Aorta (tissue), 5 donors: ENCODE data around the gene AIDA. TPM values are rescaled to one million over a fixed set of nuclear protein-coding genes. Genes with fewer than 3 reads are reported as not detected.

Experiments used
- ATAC-seq: fragments of 200-7000 bp; cut with Tn5 transposase; one replicate; pipeline ENCODE4 v1.9.1; 2022; ENCODE audit warnings: moderate library complexity; ENCODE audit not compliant: low FRiP score
- DNase-seq, 2 donors: peaks; one replicate each; pipeline ENCODE4 v3.0.0-alpha.2; 2020
- H3K27ac ChIP-seq, 2 donors: one replicate each; pipeline ENCODE4 v1.5.1; 2013; ENCODE audit warnings: low read length in 2 of 2, mild to moderate bottlenecking in 2 of 2, moderate library complexity in 2 of 2, control low read depth in 1 of 2, inconsistent platforms in 1 of 2, low read depth in 1 of 2
- H3K27me3 ChIP-seq, 2 donors: one replicate each; pipeline ENCODE4 v1.6.1; 2013; ENCODE audit warnings: control low read depth in 1 of 2, low read length in 1 of 2, mild to moderate bottlenecking in 1 of 2, moderate library complexity in 1 of 2; ENCODE audit not compliant: insufficient read depth in 2 of 2, control insufficient read depth in 1 of 2
- H3K36me3 ChIP-seq, 2 donors: one replicate each; pipeline ENCODE4 v1.6.1; 2013; ENCODE audit warnings: control low read depth in 1 of 2, low read length in 1 of 2, mild to moderate bottlenecking in 1 of 2; ENCODE audit not compliant: insufficient read depth in 2 of 2, control insufficient read depth in 1 of 2
- H3K4me1 ChIP-seq, 2 donors: one replicate each; pipeline ENCODE4 v1.6.1; 2013; ENCODE audit warnings: low read length in 2 of 2, control low read depth in 1 of 2, mild to moderate bottlenecking in 1 of 2, moderate library complexity in 1 of 2; ENCODE audit not compliant: insufficient read depth in 2 of 2, control insufficient read depth in 1 of 2
- H3K4me3 ChIP-seq, 2 donors: one replicate each; pipeline ENCODE4 v1.5.1; 2013; ENCODE audit warnings: low read length in 2 of 2, control low read depth in 1 of 2, mild to moderate bottlenecking in 1 of 2
- H3K9me3 ChIP-seq: one replicate; pipeline ENCODE4 v1.6.1; 2013; ENCODE audit warnings: mild to moderate bottlenecking, low read length; ENCODE audit not compliant: control insufficient read depth
- WGBS, 2 donors: extraction: QIAGEN DNeasy Blood & Tissue Kit; methylation state at CpG; one replicate each; pipeline ENCODE4 v1.1.7; 2013; 5-methylcytosine and 5-hydroxymethylcytosine counted together
- intact Hi-C, 2 donors: fragments of 100-400 bp; cut with DNase I; formaldehyde crosslinking; loops; one replicate each; pipeline versions ENCODE4 v1.14.2 to v1.15.0; 2022
- long read RNA-seq, 2 donors: library from polyadenylated mRNA; unstranded; transcript quantifications; one replicate each; pipeline ENCODE4 v2.0.0, GENCODE V29; 2020 to 2021
- polyA plus RNA-seq, 2 donors: library from polyadenylated mRNA; stranded (reverse); fragments of 200-250 nt; gene quantifications; one replicate each; pipeline ENCODE4 v1.2.3, GENCODE V29; 2013
- total RNA-seq, 2 donors: library from RNA; stranded (reverse); fragmentation: NEBNext Ultra II Directional; extraction: Animal tissue kit (Norgen Biotek cat#: 25700); gene quantifications; one replicate each; pipeline ENCODE4 v1.2.1, GENCODE V29; 2021
- donor health status: healthy with polysubstance abuse.
- donor health status: Bipolar disorder and iron deficiency.
- donor health status: DM: no; HTN: no; CAD: no.
- donor health status: DM: no; HTN: no; CAD: no.
- donor health status: DM: yes; HTN: yes; CAD: no.

The AIDA gene
- 10 to 100 TPM; 85.4 to 86.2 TPM for total RNA-seq
- polyA plus RNA-seq = 100 to 1,000 TPM in 1 of 2 donors, 10 to 100 TPM in 1; 73.0 to 137 TPM
- long read RNA-seq, donor 1, transcript AIDA-201 (10 exons, 3,008 nt) = major isoform, 17 of 35 reads
- long read RNA-seq, donor 1, partial matches to known transcripts = 5 of 35 reads
- long read RNA-seq, donor 1, other reads (novel, unspliced or antisense) = 13 of 35 reads
- long read RNA-seq, donor 2, transcript AIDA-201 (10 exons, 3,008 nt) = major isoform, 34 of 42 reads
- long read RNA-seq, donor 2, partial matches to known transcripts = 2 of 42 reads
- long read RNA-seq, donor 2, other reads (novel, unspliced or antisense) = 6 of 42 reads

GRCh38 chr1:222712253-222713090, at the start of gene AIDA, which contains the start of gene BROX:
AIDA (minus strand) TSS chr1:222712491; CDS start chr1:222712317, 174 bp downstream.
BROX (plus strand) TSS chr1:222712564; CDS start chr1:222715700, 3,136 bp downstream.
- H3K9me3 ChIP-seq = no peaks in the 10 kb centered on the region
- peak within 1 kb of the TSS; percentile 95 for H3K4me3 ChIP-seq
- peak; percentile 97 to 99 for DNase-seq
- H3K27ac ChIP-seq = peak within 1 kb of the TSS; percentile 58 to 97
- no peaks in the 10 kb centered on the region for H3K4me1 ChIP-seq
- no peaks in the 10 kb centered on the region for H3K27me3 ChIP-seq
- intact Hi-C loops = loop anchor here (10.0 kb wide), 2 partner anchors 68 to 248 kb away; no protein-coding TSS in a partner anchor
- WGBS, 2 donors = 2% methylated on average over 48 to 56 of the region's 62 CpGs
- peak; percentile 98 for ATAC-seq
- H3K36me3 ChIP-seq = no peaks in the 10 kb centered on the region

DNA sequence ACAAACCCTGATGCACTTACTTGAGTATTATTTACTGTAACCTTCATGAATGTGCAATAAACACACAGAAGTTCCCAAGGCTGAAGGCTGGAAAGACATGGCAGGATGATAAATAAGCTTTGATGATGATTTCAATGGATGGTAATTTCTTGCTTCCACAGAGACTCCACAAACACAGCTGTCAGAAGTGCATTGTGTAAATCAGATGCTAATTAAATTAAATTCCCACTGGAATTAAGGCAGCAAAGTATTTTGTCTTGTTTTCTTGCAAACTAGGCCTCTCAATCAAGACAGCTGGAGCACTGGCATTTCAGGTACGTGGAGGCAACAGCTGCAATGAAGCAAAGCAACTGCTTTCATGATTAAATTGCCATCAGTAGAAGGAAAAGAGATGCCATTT, 48.8 kb upstream of the AIDA start:
- no peaks in the 10 kb centered on the region for H3K36me3 ChIP-seq
- ATAC-seq (no peak), DNase-seq (no peak)
- H3K4me1 ChIP-seq = no peaks in the 10 kb centered on the region
- no peaks in the 10 kb centered on the region for H3K9me3 ChIP-seq
- no peaks in the 10 kb centered on the region for H3K27me3 ChIP-seq
- 94 to 96% methylated on average over 1 of the region's 1 CpG for WGBS, 2 donors
- H3K27ac ChIP-seq = no peak overlapping the region
- intact Hi-C loops = no loop called here
- H3K4me3 ChIP-seq = no peak overlapping the region

DNA sequence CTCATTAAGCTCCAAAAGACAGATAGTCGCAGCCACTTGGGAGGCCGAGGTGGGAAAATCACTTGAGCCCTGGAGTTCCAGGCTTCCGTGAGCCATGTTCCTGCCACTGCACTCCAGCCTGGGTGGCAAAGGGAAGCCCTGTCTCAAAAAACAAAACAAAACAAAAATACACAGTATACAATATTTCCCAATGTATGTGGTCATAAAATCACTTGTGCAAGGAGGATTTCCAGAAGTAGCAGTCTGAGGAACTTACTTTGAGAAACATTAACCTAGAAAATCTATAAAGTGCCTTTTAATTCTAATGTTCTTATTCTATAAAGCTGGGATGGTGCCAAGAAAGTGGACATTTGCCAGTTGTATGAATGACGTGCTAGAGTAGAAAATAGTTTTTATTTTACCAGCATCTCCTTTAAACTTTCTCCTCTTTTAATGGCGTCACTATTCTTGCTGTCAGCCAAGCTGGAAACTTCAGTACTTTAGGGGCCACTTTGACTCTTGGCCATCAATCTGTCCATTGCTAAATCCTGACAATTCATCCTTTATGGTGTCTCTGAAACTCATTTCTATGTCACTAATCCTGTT, 47.3 kb upstream of the AIDA start:
- H3K36me3 ChIP-seq = no peaks in the 10 kb centered on the region
- ATAC-seq = no peak
- peaks cover 0 to 3% of the 10 kb centered on the region in 2 donors for H3K4me1 ChIP-seq
- no peak overlapping the region for H3K27ac ChIP-seq
- intact Hi-C loops = no loop called here
- 74 to 75% methylated on average over 5 of the region's 5 CpGs for WGBS, 2 donors
- no peak for DNase-seq
- no peaks in the 10 kb centered on the region for H3K9me3 ChIP-seq
- no peaks in the 10 kb centered on the region for H3K27me3 ChIP-seq
- H3K4me3 ChIP-seq = no peak overlapping the region

DNA sequence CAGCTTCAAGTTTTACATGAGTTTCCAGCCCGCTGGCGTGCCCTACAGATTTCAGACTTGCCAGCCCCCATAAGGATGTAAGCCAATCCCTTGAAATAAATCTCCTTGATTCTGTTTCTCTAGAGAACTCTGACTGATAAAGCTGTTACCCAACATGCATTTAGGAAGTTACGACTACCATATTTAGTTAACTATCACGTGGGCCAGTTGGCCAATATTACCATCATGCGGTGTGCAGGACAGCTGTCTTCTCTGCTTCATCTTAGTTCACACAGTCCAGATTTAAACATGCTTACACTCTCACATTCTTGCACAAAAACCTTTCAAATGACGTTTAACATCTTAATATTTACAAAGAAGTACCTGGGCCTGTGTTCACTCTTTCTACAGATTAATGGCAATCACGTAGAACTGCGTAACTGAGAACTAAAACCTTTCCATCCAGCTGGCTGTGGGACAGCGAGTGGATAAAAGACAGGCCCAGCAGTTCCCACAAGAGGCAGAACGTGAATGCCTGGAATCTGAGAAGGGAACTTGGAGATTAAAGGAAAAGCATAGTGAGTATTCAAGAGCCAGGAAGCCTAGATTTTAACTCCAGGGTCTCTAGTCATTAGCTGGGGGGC, 45.5 kb upstream of the AIDA start:
- peak overlapping the region in 1 of 2 donors; percentile 52 for H3K27ac ChIP-seq
- intact Hi-C loops = no loop called here
- H3K4me1 ChIP-seq = peaks cover 2 to 3% of the 10 kb centered on the region in 2 donors
- peak in 1 of 2 donors; percentile 50 for DNase-seq
- H3K4me3 ChIP-seq = no peak overlapping the region
- ATAC-seq = peak; percentile 65
- H3K36me3 ChIP-seq = no peaks in the 10 kb centered on the region
- no peaks in the 10 kb centered on the region for H3K27me3 ChIP-seq
- no peaks in the 10 kb centered on the region for H3K9me3 ChIP-seq
- WGBS, 2 donors = 21 to 23% methylated on average over 10 of the region's 10 CpGs

DNA sequence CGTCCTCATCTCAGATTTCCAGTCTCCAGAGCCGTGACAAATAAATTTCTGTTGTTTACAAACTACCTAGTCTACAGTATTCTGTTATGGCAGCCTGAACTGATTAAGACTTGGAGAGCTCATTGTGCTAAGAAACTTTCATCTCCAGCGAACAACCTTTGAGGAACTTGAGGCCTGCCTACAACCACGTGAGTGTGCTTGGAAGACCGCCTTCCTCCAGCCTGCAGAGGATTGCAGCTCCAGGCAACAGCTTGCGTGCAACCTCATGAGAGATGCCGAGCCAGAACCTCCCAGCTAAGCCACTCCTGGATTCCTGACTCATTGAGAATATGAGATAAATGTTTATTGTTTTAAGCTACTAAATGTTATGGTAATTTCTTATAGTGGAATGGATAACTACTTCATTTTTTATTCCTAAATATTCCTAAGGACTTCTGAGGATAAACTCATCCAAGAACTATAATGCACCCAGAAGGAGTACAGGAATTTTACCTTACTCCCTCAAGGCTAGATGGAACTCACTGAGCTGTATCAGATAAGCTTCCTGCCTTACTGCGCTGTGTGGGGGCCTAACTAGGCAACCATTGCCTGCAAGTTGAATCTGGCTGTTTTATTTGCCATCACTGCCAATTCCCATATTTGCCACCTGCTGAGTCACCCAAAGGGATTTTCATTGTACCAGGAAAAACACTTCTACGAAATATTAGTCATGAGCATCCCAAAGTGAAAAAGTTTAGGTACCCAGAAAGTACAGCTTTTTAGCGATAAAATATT, 42.3 kb upstream of the AIDA start:
- peak; percentile 82 to 91 for DNase-seq
- H3K4me3 ChIP-seq = no peak overlapping the region
- 10 to 16% methylated on average over 10 of the region's 10 CpGs for WGBS, 2 donors

DNA sequence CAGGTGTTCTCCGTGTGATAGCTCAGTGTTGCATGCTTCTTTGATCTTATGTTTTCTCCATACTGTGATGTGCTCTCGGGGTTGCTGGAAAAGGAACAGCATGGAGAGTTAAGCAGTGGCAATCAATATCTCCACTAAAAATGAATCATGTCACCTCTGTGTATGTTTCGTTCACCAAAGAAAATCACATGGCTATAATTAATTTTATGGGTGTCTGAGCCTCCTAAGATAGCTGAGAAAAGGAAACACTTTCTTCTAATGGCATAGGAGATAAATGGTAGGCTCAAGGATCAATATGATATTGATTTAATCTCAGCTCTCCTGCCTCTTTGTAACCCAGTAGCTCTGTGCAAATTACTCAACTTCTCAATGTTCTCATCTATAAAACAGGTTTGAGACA, 39.0 kb upstream of the AIDA start:
- intact Hi-C loops = no loop called here
- Histone ChIP-seq H3K4me1 (peaks cover 2 to 3% of the 10 kb centered on the region in 2 donors), H3K9me3 (no peaks in the 10 kb centered on the region), H3K27me3 (no peaks in the 10 kb centered on the region), H3K27ac (no peak overlapping the region), H3K4me3 (no peak overlapping the region), H3K36me3 (no peaks in the 10 kb centered on the region)
- no peak for DNase-seq
- WGBS, 2 donors = 92 to 93% methylated on average over 3 of the region's 3 CpGs
- ATAC-seq = no peak

More for the DNA sequence above, 42.3 kb upstream of the AIDA start:
- H3K9me3 ChIP-seq = no peaks in the 10 kb centered on the region
- peak; percentile 86 for ATAC-seq
- H3K4me1 ChIP-seq = peaks cover 2 to 3% of the 10 kb centered on the region in 2 donors
- H3K27ac ChIP-seq = peak overlapping the region in 1 of 2 donors; percentile 88
- H3K27me3 ChIP-seq = no peaks in the 10 kb centered on the region
- no peaks in the 10 kb centered on the region for H3K36me3 ChIP-seq
- intact Hi-C loops = no loop called here

DNA sequence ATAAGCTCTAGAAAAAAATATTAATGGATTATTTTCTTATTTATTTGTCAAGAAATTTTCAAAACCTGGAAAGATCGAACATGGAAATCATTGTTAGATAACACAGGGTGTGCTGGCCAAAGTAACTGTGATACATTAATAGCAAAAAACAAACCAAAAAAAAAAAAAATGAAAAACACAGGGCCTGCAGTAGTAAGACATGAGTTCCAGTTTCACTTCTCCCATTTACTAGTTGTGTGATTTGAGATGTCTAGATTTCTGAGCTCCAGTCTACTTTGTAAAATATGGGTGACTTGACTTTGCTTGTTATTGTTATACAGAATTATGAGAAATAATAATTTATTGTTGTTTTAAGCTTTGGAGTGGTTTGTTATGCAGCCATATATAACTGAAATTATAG, 38.4 kb upstream of the AIDA start:
- Histone ChIP-seq H3K27ac (no peak overlapping the region), H3K4me1 (peaks cover 2 to 3% of the 10 kb centered on the region in 2 donors), H3K27me3 (no peaks in the 10 kb centered on the region), H3K9me3 (no peaks in the 10 kb centered on the region), H3K36me3 (no peaks in the 10 kb centered on the region), H3K4me3 (no peak overlapping the region)
- intact Hi-C loops = no loop called here
- ATAC-seq (no peak), DNase-seq (no peak)
- 87 to 91% methylated on average over 1 of the region's 1 CpG for WGBS, 2 donors

DNA sequence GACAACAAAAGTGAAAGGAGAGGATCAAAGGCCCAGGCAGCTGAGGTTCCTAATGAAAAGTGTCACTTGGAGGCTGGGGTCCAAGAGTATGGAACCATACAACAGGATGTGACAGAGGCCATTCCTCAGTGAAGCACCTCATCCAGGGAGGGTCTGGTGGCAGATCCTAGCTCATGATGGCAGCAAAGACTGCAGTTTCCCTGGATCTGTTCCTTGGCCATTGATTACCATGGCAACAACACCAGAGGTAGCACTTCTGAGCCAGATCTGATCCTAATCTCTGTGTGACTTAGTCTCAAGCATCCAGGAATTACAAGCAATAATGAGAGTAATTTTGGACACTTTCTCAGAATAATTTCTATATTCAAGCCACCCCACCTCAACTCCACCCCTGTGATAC, 37.6 kb upstream of the AIDA start:
- intact Hi-C loops = no loop called here
- Histone ChIP-seq H3K4me3 (no peak overlapping the region), H3K36me3 (no peaks in the 10 kb centered on the region), H3K4me1 (peaks cover 0 to 2% of the 10 kb centered on the region in 2 donors), H3K27me3 (no peaks in the 10 kb centered on the region), H3K9me3 (no peaks in the 10 kb centered on the region), H3K27ac (no peak overlapping the region)
- no peak for ATAC-seq
- no peak for DNase-seq
